Subcutaneous preadipocyte (primary cell): Measurements from ENCODE around the gene CCDC177. TPM values are rescaled to one million over a fixed set of nuclear protein-coding genes. Genes with fewer than 3 reads are reported as not detected.

Source experiments
- total RNA-seq: library from RNA; depleted of rRNA; stranded (reverse); fragments of >200 nt; gene quantifications from 2 replicates; pipeline ENCODE4 v1.2.3, GENCODE V29; 2012

The CCDC177 gene
- not detected in 2 replicates for total RNA-seq

GRCh38 chr14:69574263-69574953, at the start of gene CCDC177:
Gene CCDC177, minus strand, starts transcription at chr14:69574871. Its CDS starts 1,249 bp downstream, at chr14:69573622.

GRCh38 chr14:69611172-69612013, 36.7 kb upstream of the CCDC177 start, which contains the start of gene SUSD6:
Gene SUSD6, plus strand, starts transcription at chr14:69611596. Its CDS starts 46,997 bp downstream, at chr14:69658593.

Other genes starting within 250 kb of the CCDC177 start
- gene ERH, start 176.6 kb downstream of the CCDC177 start, total RNA-seq = 119 and 124 TPM in 2 replicates
- gene SLC39A9, start 176.2 kb downstream of the CCDC177 start, total RNA-seq = 80.1 and 116 TPM in 2 replicates
- under 0.01 TPM in 1 of 2 replicates, not detected in the other for gene PLEKHD1, start 90.1 kb downstream of the CCDC177 start, total RNA-seq
- gene SUSD6, start 36.7 kb upstream of the CCDC177 start, total RNA-seq = 4.4 and 5.5 TPM in 2 replicates
- gene SRSF5, start 192.3 kb upstream of the CCDC177 start, total RNA-seq = 80.8 and 89.7 TPM in 2 replicates
- gene SLC10A1, start 222.4 kb upstream of the CCDC177 start, total RNA-seq = not detected in 2 replicates